Measurements from ENCODE around the gene APOB. TPM values are rescaled to one million over a fixed set of nuclear protein-coding genes. Genes with fewer than 3 reads are reported as not detected.

Gene APOB
- polyA plus RNA-seq, 1 experiment, result under 0.01 TPM

GRCh38 chr2:21001988-21002813 lies 41.7 kb downstream of the APOB start:
- CTCF ChIA-PET, result no interaction called here
- Histone ChIP-seq H3K4me3 (ENCODE audit: low read depth, low read length) (no peak overlapping the region), H3K9me3 (ENCODE audit: control insufficient read depth, insufficient read depth, low read length) (no peaks in the 10 kb centered on the region), H3K27me3 (ENCODE audit: control insufficient read depth, insufficient read depth, low read length) (no peaks in the 10 kb centered on the region), H3K27ac (ENCODE audit: low read depth, low read length) (no peak overlapping the region)
- no peak for DNase-seq (ENCODE audit: low read depth, low spot score)
- no peak for TF ChIP-seq CTCF (IDR thresholded peaks at IDR 0.05; ENCODE audit: low read depth, low read length)
- POLR2A ChIA-PET, result no interaction called here

GRCh38 chr2:21001225-21001946 lies 42.5 kb downstream of the APOB start:
- Histone ChIP-seq H3K27ac (ENCODE audit: low read depth, low read length) (no peak overlapping the region), H3K9me3 (ENCODE audit: control insufficient read depth, insufficient read depth, low read length) (no peaks in the 10 kb centered on the region), H3K27me3 (ENCODE audit: control insufficient read depth, insufficient read depth, low read length) (no peaks in the 10 kb centered on the region), H3K4me3 (ENCODE audit: low read depth, low read length) (no peak overlapping the region)
- ChIA-PET POLR2A (no interaction called here), CTCF (no interaction called here)
- no peak for DNase-seq (ENCODE audit: low read depth, low spot score)
- TF ChIP-seq CTCF (IDR thresholded peaks at IDR 0.05; ENCODE audit: low read depth, low read length), result no peak

GRCh38 chr2:20999906-21000645 lies 43.8 kb downstream of the APOB start:
- H3K27me3 ChIP-seq (ENCODE audit: control insufficient read depth, insufficient read depth, low read length), result no peaks in the 10 kb centered on the region
- no peak for TF ChIP-seq CTCF (IDR thresholded peaks at IDR 0.05; ENCODE audit: low read depth, low read length)
- CTCF ChIA-PET, result no interaction called here
- POLR2A ChIA-PET, result no interaction called here
- no peak for DNase-seq (ENCODE audit: low read depth, low spot score)
- no peak overlapping the region for H3K27ac ChIP-seq (ENCODE audit: low read depth, low read length)
- H3K9me3 ChIP-seq (ENCODE audit: control insufficient read depth, insufficient read depth, low read length), result no peaks in the 10 kb centered on the region
- no peak overlapping the region for H3K4me3 ChIP-seq (ENCODE audit: low read depth, low read length)

GRCh38 chr2:20998972-20999905 lies 44.6 kb downstream of the APOB start:
- Histone ChIP-seq H3K27ac (ENCODE audit: low read depth, low read length) (no peak overlapping the region), H3K4me3 (ENCODE audit: low read depth, low read length) (no peak overlapping the region), H3K9me3 (ENCODE audit: control insufficient read depth, insufficient read depth, low read length) (no peaks in the 10 kb centered on the region), H3K27me3 (ENCODE audit: control insufficient read depth, insufficient read depth, low read length) (no peaks in the 10 kb centered on the region)
- TF ChIP-seq CTCF (IDR thresholded peaks at IDR 0.05; ENCODE audit: low read depth, low read length), result no peak
- POLR2A ChIA-PET, result no interaction called here
- CTCF ChIA-PET, result no interaction called here
- DNase-seq (ENCODE audit: low read depth, low spot score), result no peak

Data from AG04450 (cell line).